Keratinocyte (primary cell): ENCODE measurements around the gene EMP3. TPM values are rescaled to one million over a fixed set of nuclear protein-coding genes. Genes with fewer than 3 reads are reported as not detected.

Experiments used
- DNase-seq: peaks from one replicate; pipeline ENCODE4 v3.0.0-alpha.2; 2011; ENCODE audit warnings: low read depth, missing footprints, low spot score
- FAIRE-seq: peaks from 2 replicates; lab custom pipeline; 2011; peaks lifted over from hg19 to GRCh38; lab: Jason Lieb, UNC
- H2AFZ ChIP-seq: 2 replicates; pipeline ENCODE4 v1.6.0; 2012; ENCODE audit warnings: low read length, control low read depth, inconsistent platforms; ENCODE audit not compliant: control insufficient read depth
- H3K27ac ChIP-seq: 2 replicates; pipeline ENCODE4 v1.5.1; 2011; ENCODE audit warnings: low read length; ENCODE audit not compliant: control insufficient read depth, insufficient read depth
- H3K27me3 ChIP-seq: 3 replicates; pipeline ENCODE4 v1.6.0; 2011; ENCODE audit warnings: low read length; ENCODE audit not compliant: control insufficient read depth, insufficient read depth; ENCODE audit errors: extremely low read depth
- H3K36me3 ChIP-seq, 2 experiments: 2 replicates in 1 of 2; 3 replicates in 1 of 2; pipeline ENCODE4 v1.5.1; 2011; ENCODE audit warnings: low read length in 2 of 2, mild to moderate bottlenecking in 1 of 2; ENCODE audit not compliant: control insufficient read depth in 2 of 2, insufficient read depth in 2 of 2; ENCODE audit errors: extremely low read depth in 1 of 2
- H3K4me1 ChIP-seq: 3 replicates; pipeline ENCODE4 v1.5.1; 2011; ENCODE audit warnings: low read length; ENCODE audit not compliant: control insufficient read depth, insufficient read depth; ENCODE audit errors: extremely low read depth
- H3K4me2 ChIP-seq: 3 replicates; pipeline ENCODE4 v1.6.0; 2011; ENCODE audit warnings: low read depth, low read length; ENCODE audit not compliant: control insufficient read depth, insufficient read depth; ENCODE audit errors: extremely low read depth
- H3K4me3 ChIP-seq, 3 experiments: fragments of 200-600 bp in 1 of 3; sonication (generic) in 1 of 3; 2 replicates in 2 of 3; 3 replicates in 1 of 3; pipeline ENCODE4 v1.5.1; 2011 to 2016; ENCODE audit warnings: low read length in 3 of 3, mild to moderate bottlenecking in 3 of 3, control low read depth in 2 of 3, inconsistent platforms in 1 of 3, low read depth in 1 of 3, mixed read lengths in 1 of 3, mixed run types in 1 of 3, moderate library complexity in 1 of 3; ENCODE audit not compliant: control insufficient read depth in 2 of 3, insufficient read depth in 2 of 3; ENCODE audit errors: extremely low read depth in 1 of 3
- H3K79me2 ChIP-seq: 2 replicates; pipeline ENCODE4 v1.6.0; 2012; ENCODE audit warnings: low read length; ENCODE audit not compliant: control insufficient read depth, insufficient read depth
- H3K9ac ChIP-seq: 3 replicates; pipeline ENCODE4 v1.6.0; 2011; ENCODE audit warnings: low read length; ENCODE audit not compliant: control insufficient read depth, insufficient read depth; ENCODE audit errors: extremely low read depth
- H3K9me1 ChIP-seq: 3 replicates; pipeline ENCODE4 v1.6.0; 2011; ENCODE audit warnings: low read length; ENCODE audit not compliant: control insufficient read depth, insufficient read depth; ENCODE audit errors: extremely low read depth
- H3K9me3 ChIP-seq: 2 replicates; pipeline ENCODE4 v1.5.1; 2012; ENCODE audit warnings: low read depth, low read length; ENCODE audit not compliant: control insufficient read depth
- H4K20me1 ChIP-seq: 3 replicates; pipeline ENCODE4 v1.6.0; 2011; ENCODE audit warnings: low read length; ENCODE audit not compliant: control insufficient read depth, insufficient read depth; ENCODE audit errors: extremely low read depth
- CTCF ChIP-seq, 3 experiments: IDR thresholded peaks in 1 of 3; conservative IDR thresholded peaks in 1 of 3; optimal IDR thresholded peaks in 1 of 3; 2 replicates in 2 of 3; 3 replicates in 1 of 3; pipeline versions ENCODE3 to v1.5.1; 2011; ENCODE audit warnings: low read length in 3 of 3, mild to moderate bottlenecking in 3 of 3, moderate library complexity in 2 of 3, control low read depth in 1 of 3, inconsistent platforms in 1 of 3; ENCODE audit not compliant: insufficient read depth in 2 of 3; ENCODE audit errors: extremely low read depth in 1 of 3
- EZH2 ChIP-seq: IDR thresholded peaks from one replicate; pipeline ENCODE4 v1.6.1; 2012; ENCODE audit warnings: inconsistent platforms, mild to moderate bottlenecking, low read length, moderate library complexity
- dilution Hi-C: fragments of 300-500 bp; cut with MboI; formaldehyde crosslinking; loops from one replicate; pipeline ENCODE4 v1.7.0; 2020; ENCODE audit warnings: low sequenced_read_pairs; ENCODE audit not compliant: extremely low pct_ligation_motif_present
- polyA plus RNA-seq, 5 experiments: library from polyadenylated mRNA; depleted of rRNA in 3 of 5; stranded (reverse) in 3 of 5; stranded (forward) in 1 of 5; unstranded in 1 of 5; fragments of >200 nt; gene quantifications; 1 replicate in 1 of 5; 2 replicates in 3 of 5; 3 replicates in 1 of 5; pipeline versions ENCODE4 v1.2.1 to v1.2.3, GENCODE V29; 2011 to 2012; ENCODE audit warnings: missing spikeins in 2 of 5, low read depth in 1 of 5, low replicate concordance in 1 of 5

The EMP3 gene
- polyA plus RNA-seq, 1 donor (not counting 4 experiments of a cell fraction or from before 2014, with no cell fraction given), result 177 TPM

- Histone ChIP-seq H3K79me2 (no peaks in the 10 kb centered on the region), H3K4me1 (no peaks in the 10 kb centered on the region), H3K27ac (no peak overlapping the region), H2AFZ (no peak overlapping the region), H3K4me3 (no peak overlapping the region), H4K20me1 (no peaks in the 10 kb centered on the region), H3K4me2 (no peak overlapping the region), H3K27me3 (no peaks in the 10 kb centered on the region), H3K9me1 (no peaks in the 10 kb centered on the region), H3K9ac (no peak overlapping the region), H3K36me3 (no peaks in the 10 kb centered on the region), H3K9me3 (peaks cover 2% of the 10 kb centered on the region)
- TF ChIP-seq CTCF (optimal IDR thresholded peaks at IDR 0.05 in 1 of 3, IDR thresholded peaks at IDR 0.05 in 1 of 3, conservative IDR thresholded peaks at IDR 0.05 in 1 of 3; ENCODE audit: extremely low read depth in 1 of 3, insufficient read depth in 2 of 3, low read length in 3 of 3) (no peak), EZH2 (no peak)
- DNase-seq (no peak), FAIRE-seq (no peak)
- dilution Hi-C loops, result no loop called here
Observed at GRCh38 chr19:48283908-48284307, 41.4 kb upstream of the EMP3 start.

- H3K4me3 ChIP-seq, result no peak overlapping the region
- H2AFZ ChIP-seq, result no peak overlapping the region
- H3K9me3 ChIP-seq, result peaks cover 2% of the 10 kb centered on the region
Observed at GRCh38 chr19:48284896-48285295, 40.5 kb upstream of the EMP3 start.

More at GRCh38 chr19:48284896-48285295, 40.5 kb upstream of the EMP3 start:
- H3K36me3 ChIP-seq, result no peaks in the 10 kb centered on the region
- H3K4me1 ChIP-seq, result no peaks in the 10 kb centered on the region
- no peak overlapping the region for H3K4me2 ChIP-seq
- DNase-seq (no peak), FAIRE-seq (no peak)
- no peak overlapping the region for H3K9ac ChIP-seq
- no peaks in the 10 kb centered on the region for H3K79me2 ChIP-seq
- H3K27me3 ChIP-seq, result no peaks in the 10 kb centered on the region
- no peaks in the 10 kb centered on the region for H3K9me1 ChIP-seq
- dilution Hi-C loops, result no loop called here
- H3K27ac ChIP-seq, result no peak overlapping the region
- TF ChIP-seq CTCF (optimal IDR thresholded peaks at IDR 0.05 in 1 of 3, IDR thresholded peaks at IDR 0.05 in 1 of 3, conservative IDR thresholded peaks at IDR 0.05 in 1 of 3; ENCODE audit: extremely low read depth in 1 of 3, insufficient read depth in 2 of 3, low read length in 3 of 3) (no peak), EZH2 (no peak)
- H4K20me1 ChIP-seq, result no peaks in the 10 kb centered on the region
